ENCODE measurements around the gene RPS6KA2. TPM values are rescaled to one million over a fixed set of nuclear protein-coding genes. Genes with fewer than 3 reads are reported as not detected.

Gene RPS6KA2
- total and polyA plus RNA-seq, 2 donors (not counting 1 experiment from before 2014, with no cell fraction given): 2.2 to 16.0 TPM

DNA sequence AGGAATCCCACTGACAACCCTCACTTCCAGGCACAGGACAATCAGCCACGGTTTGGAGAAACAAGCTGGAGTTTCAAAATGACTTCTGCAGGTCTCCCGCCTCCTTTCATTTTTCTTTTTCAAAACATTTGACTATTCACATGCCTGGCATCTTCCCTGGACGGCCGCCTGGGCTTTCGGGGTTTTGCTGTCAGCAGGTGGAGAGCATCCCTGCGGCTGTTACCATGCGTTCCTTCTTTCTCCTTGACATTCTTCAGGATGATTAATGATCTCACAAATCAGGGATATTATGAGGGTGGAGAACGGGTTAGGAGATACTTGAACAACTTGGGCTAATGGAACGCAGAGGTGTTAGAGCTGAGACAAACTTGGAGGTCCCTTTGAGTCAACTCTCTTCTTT, 101.5 kb downstream of the RPS6KA2 start:
- TF ChIP-seq EZH2 (IDR thresholded peaks at IDR 0.05; ENCODE audit: borderline replicate concordance, insufficient read depth, low read depth, low read length, poor library complexity, severe bottlenecking): no peak
- TF ChIP-seq, protein P1, sequence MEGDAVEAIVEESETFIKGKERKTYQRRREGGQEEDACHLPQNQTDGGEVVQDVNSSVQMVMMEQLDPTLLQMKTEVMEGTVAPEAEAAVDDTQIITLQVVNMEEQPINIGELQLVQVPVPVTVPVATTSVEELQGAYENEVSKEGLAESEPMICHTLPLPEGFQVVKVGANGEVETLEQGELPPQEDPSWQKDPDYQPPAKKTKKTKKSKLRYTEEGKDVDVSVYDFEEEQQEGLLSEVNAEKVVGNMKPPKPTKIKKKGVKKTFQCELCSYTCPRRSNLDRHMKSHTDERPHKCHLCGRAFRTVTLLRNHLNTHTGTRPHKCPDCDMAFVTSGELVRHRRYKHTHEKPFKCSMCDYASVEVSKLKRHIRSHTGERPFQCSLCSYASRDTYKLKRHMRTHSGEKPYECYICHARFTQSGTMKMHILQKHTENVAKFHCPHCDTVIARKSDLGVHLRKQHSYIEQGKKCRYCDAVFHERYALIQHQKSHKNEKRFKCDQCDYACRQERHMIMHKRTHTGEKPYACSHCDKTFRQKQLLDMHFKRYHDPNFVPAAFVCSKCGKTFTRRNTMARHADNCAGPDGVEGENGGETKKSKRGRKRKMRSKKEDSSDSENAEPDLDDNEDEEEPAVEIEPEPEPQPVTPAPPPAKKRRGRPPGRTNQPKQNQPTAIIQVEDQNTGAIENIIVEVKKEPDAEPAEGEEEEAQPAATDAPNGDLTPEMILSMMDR (IDR thresholded peaks at IDR 0.05): no peak
- no peaks in the 10 kb centered on the region for H3K27me3 ChIP-seq (replicated peaks in 1 of 4; ENCODE audit: control extremely low read depth in 1 of 4, control insufficient read depth in 3 of 4, insufficient read depth in 4 of 4, low read length in 3 of 4)
- Mint-ChIP-seq H3K4me1 (no peaks in the 10 kb centered on the region), H3K27me3 (no peaks in the 10 kb centered on the region), H3K4me3 (no peak overlapping the region), H3K27ac (no peak overlapping the region), H3K9me3 (ENCODE audit: insufficient read depth) (peaks cover 2% of the 10 kb centered on the region)
- H3K9ac ChIP-seq (ENCODE audit: low read length): no peak overlapping the region
- no peaks in the 10 kb centered on the region for H3K79me2 ChIP-seq (ENCODE audit: control insufficient read depth, insufficient read depth, low read length)
- CTCF ChIA-PET: interaction anchor here (0.7 kb wide), 1 partner anchor 440 kb away, joined by 3 read pairs; no protein-coding TSS in a partner anchor
- no peak overlapping the region for H3K4me3 ChIP-seq (ENCODE audit: control extremely low read depth in 1 of 5, extremely low read depth in 1 of 5, insufficient read depth in 1 of 5, low read depth in 2 of 5, low read length in 4 of 5)
- DNase-seq (no peak), ATAC-seq (ENCODE audit: low read depth) (no peak)
- no peaks in the 10 kb centered on the region for H3K36me3 ChIP-seq (replicated peaks in 1 of 2; ENCODE audit: control extremely low read depth in 1 of 2, control insufficient read depth in 1 of 2, extremely low read depth in 1 of 2, insufficient read depth in 2 of 2, low read length in 1 of 2)
- H2AFZ ChIP-seq (ENCODE audit: insufficient read depth, low read depth, low read length, poor library complexity, severe bottlenecking): no peak overlapping the region
- 90% methylated on average over 6 of the region's 9 CpGs for WGBS (ENCODE audit: insufficient coverage)
- no peak overlapping the region for H3K4me2 ChIP-seq (replicated peaks; ENCODE audit: low read depth, low read length, poor library complexity, severe bottlenecking)
- H3K27ac ChIP-seq (ENCODE audit: low read length in 2 of 2): no peak overlapping the region
- POLR2A ChIA-PET: no interaction called here
- no peaks in the 10 kb centered on the region for H4K20me1 ChIP-seq (ENCODE audit: control insufficient read depth, insufficient read depth, low read length, poor library complexity, severe bottlenecking)
- peaks cover 0 to 10% (median 0%) of the 10 kb centered on the region in 3 donors for H3K9me3 ChIP-seq (ENCODE audit: control extremely low read depth in 1 of 3, control insufficient read depth in 2 of 3, insufficient read depth in 1 of 3, low read length in 2 of 3)
- H3K4me1 ChIP-seq (ENCODE audit: control insufficient read depth in 2 of 2, insufficient read depth in 2 of 2, low read length in 2 of 2): no peaks in the 10 kb centered on the region
- intact Hi-C loops (cut with micrococcal nuclease): no loop called here

GRCh38 chr6:166523782-166524559, 103.1 kb downstream of the RPS6KA2 start:
- H3K27me3 ChIP-seq (replicated peaks in 1 of 4; ENCODE audit: control extremely low read depth in 1 of 4, control insufficient read depth in 3 of 4, insufficient read depth in 4 of 4, low read length in 3 of 4): no peaks in the 10 kb centered on the region
- POLR2A ChIA-PET: no interaction called here
- CTCF ChIA-PET: interaction anchor here (1.0 kb wide), 1 partner anchor 124 kb away, joined by 3 read pairs; no protein-coding TSS in a partner anchor

More at GRCh38 chr6:166523782-166524559, 103.1 kb downstream of the RPS6KA2 start:
- no peak overlapping the region for H3K4me3 ChIP-seq (ENCODE audit: control extremely low read depth in 1 of 5, extremely low read depth in 1 of 5, insufficient read depth in 1 of 5, low read depth in 2 of 5, low read length in 4 of 5)
- peaks cover 0 to 10% (median 0%) of the 10 kb centered on the region in 3 donors for H3K9me3 ChIP-seq (ENCODE audit: control extremely low read depth in 1 of 3, control insufficient read depth in 2 of 3, insufficient read depth in 1 of 3, low read length in 2 of 3)
- H4K20me1 ChIP-seq (ENCODE audit: control insufficient read depth, insufficient read depth, low read length, poor library complexity, severe bottlenecking): no peaks in the 10 kb centered on the region
- TF ChIP-seq, protein P1 (IDR thresholded peaks at IDR 0.05): no peak
- TF ChIP-seq EZH2 (IDR thresholded peaks at IDR 0.05; ENCODE audit: borderline replicate concordance, insufficient read depth, low read depth, low read length, poor library complexity, severe bottlenecking): no peak
- Mint-ChIP-seq H3K9me3 (ENCODE audit: insufficient read depth) (peaks cover 2% of the 10 kb centered on the region), H3K4me3 (no peak overlapping the region), H3K27ac (no peak overlapping the region), H3K4me1 (no peaks in the 10 kb centered on the region), H3K27me3 (no peaks in the 10 kb centered on the region)
- ATAC-seq (ENCODE audit: low read depth) (no peak), DNase-seq (no peak)
- H3K36me3 ChIP-seq (replicated peaks in 1 of 2; ENCODE audit: control extremely low read depth in 1 of 2, control insufficient read depth in 1 of 2, extremely low read depth in 1 of 2, insufficient read depth in 2 of 2, low read length in 1 of 2): no peaks in the 10 kb centered on the region
- no peaks in the 10 kb centered on the region for H3K79me2 ChIP-seq (ENCODE audit: control insufficient read depth, insufficient read depth, low read length)
- H3K27ac ChIP-seq (ENCODE audit: low read length in 2 of 2): no peak overlapping the region
- no peak overlapping the region for H2AFZ ChIP-seq (ENCODE audit: insufficient read depth, low read depth, low read length, poor library complexity, severe bottlenecking)
- H3K9ac ChIP-seq (ENCODE audit: low read length): no peak overlapping the region
- H3K4me1 ChIP-seq (ENCODE audit: control insufficient read depth in 2 of 2, insufficient read depth in 2 of 2, low read length in 2 of 2): no peaks in the 10 kb centered on the region
- H3K4me2 ChIP-seq (replicated peaks; ENCODE audit: low read depth, low read length, poor library complexity, severe bottlenecking): no peak overlapping the region
- 89% methylated on average over 15 of the region's 16 CpGs for WGBS (ENCODE audit: insufficient coverage)
- intact Hi-C loops (cut with micrococcal nuclease): no loop called here

Data from B cell (primary cell).